PC-3 (cell line): ENCODE results near the gene TFF2.

Source experiments
- EZH2 ChIP-seq: fragments of 300-600 bp; sonication (generic); IDR thresholded peaks from one replicate; pipeline ENCODE4 v1.6.1; 2017; ENCODE audit warnings: antibody characterized with exemption, mild to moderate bottlenecking, low read length; ENCODE audit not compliant: unreplicated experiment
- EZH2phosphoT487 ChIP-seq: fragments of 300-600 bp; sonication (generic); IDR thresholded peaks from 2 replicates; pipeline ENCODE4 v1.6.1; 2018; ENCODE audit warnings: mild to moderate bottlenecking, antibody characterized with exemption, low read length, borderline replicate concordance

DNA sequence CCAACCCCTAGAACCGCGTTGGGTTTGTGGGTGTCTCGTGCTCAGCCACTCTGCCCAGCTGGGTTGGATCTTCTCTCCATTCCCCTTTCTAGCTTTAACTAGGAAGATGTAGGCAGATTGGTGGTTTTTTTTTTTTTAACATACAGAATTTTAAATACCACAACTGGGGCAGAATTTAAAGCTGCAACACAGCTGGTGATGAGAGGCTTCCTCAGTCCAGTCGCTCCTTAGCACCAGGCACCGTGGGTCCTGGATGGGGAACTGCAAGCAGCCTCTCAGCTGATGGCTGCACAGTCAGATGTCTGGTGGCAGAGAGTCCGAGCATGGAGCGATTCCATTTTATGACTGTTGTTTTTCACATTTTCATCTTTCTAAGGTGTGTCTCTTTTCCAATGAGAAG is 54.3 kb downstream of the TFF2 start:
- TF ChIP-seq EZH2 (no peak), EZH2phosphoT487 (no peak)
